ENCODE data around the gene LPO. TPM values are rescaled to one million over a fixed set of nuclear protein-coding genes. Genes with fewer than 3 reads are reported as not detected.

The LPO gene
- total RNA-seq, 2 donors from 2014 or later, result not detected

- H3K36me3 Mint-ChIP-seq, result peaks cover 14% of the 10 kb centered on the region
- H3K27me3 Mint-ChIP-seq, result no peaks in the 10 kb centered on the region
- ATAC-seq, result no peak
- DNase-seq (ENCODE audit: low spot score), result no peak
- no peak overlapping the region for H3K27ac Mint-ChIP-seq
- no peaks in the 10 kb centered on the region for H3K4me1 Mint-ChIP-seq (ENCODE audit: low read depth in 2 of 2)
- H3K9me3 Mint-ChIP-seq, result no peaks in the 10 kb centered on the region
- H3K4me3 Mint-ChIP-seq, result no peak overlapping the region
Observed at GRCh38 chr17:58210922-58211321, 27.5 kb upstream of the LPO start.

GRCh38 chr17:58215685-58216084, 22.7 kb upstream of the LPO start:
- Mint-ChIP-seq H3K4me1 (ENCODE audit: low read depth in 2 of 2) (peaks cover 19 to 23% of the 10 kb centered on the region in 2 donors), H3K9me3 (no peaks in the 10 kb centered on the region), H3K4me3 (no peak overlapping the region), H3K36me3 (no peaks in the 10 kb centered on the region), H3K27ac (no peak overlapping the region), H3K27me3 (no peaks in the 10 kb centered on the region)
- no peak for DNase-seq (ENCODE audit: low spot score)
- no peak for ATAC-seq

- ATAC-seq, result no peak
- H3K36me3 Mint-ChIP-seq, result no peaks in the 10 kb centered on the region
- peaks cover 0 to 2% of the 10 kb centered on the region in 2 donors for H3K27me3 Mint-ChIP-seq
- peaks cover 25 to 31% of the 10 kb centered on the region in 2 donors for H3K4me1 Mint-ChIP-seq (ENCODE audit: low read depth in 2 of 2)
- H3K9me3 Mint-ChIP-seq, result no peaks in the 10 kb centered on the region
- DNase-seq (ENCODE audit: low spot score), result no peak
- H3K27ac Mint-ChIP-seq, result peak overlapping the region; percentile 85 to 97
- peak overlapping the region; percentile 34 for H3K4me3 Mint-ChIP-seq
Observed at GRCh38 chr17:58217766-58218165, 20.6 kb upstream of the LPO start.

- DNase-seq (ENCODE audit: low spot score) (peak; percentile 95), ATAC-seq (peak; percentile 99)
- Mint-ChIP-seq H3K4me3 (peak within 1 kb of the TSS; percentile 96), H3K36me3 (no peaks in the 10 kb centered on the region), H3K27me3 (peaks cover 3 to 5% of the 10 kb centered on the region in 2 donors), H3K27ac (peak within 1 kb of the TSS; percentile 85 to 97), H3K9me3 (no peaks in the 10 kb centered on the region), H3K4me1 (ENCODE audit: low read depth in 2 of 2) (peaks cover 27 to 35% of the 10 kb centered on the region in 2 donors)
Observed at GRCh38 chr17:58219007-58219788, 19.2 kb upstream of the LPO start, which contains the start of gene MKS1. Gene MKS1, minus strand, starts transcription at chr17:58219255. Its CDS starts 25 bp downstream, at chr17:58219230.

- H3K36me3 Mint-ChIP-seq, result no peaks in the 10 kb centered on the region
- peaks cover 8 to 9% of the 10 kb centered on the region in 2 donors for H3K27me3 Mint-ChIP-seq
- peak overlapping the region; percentile 85 to 97 for H3K27ac Mint-ChIP-seq
- H3K4me3 Mint-ChIP-seq, result peak overlapping the region; percentile 96
- no peaks in the 10 kb centered on the region for H3K9me3 Mint-ChIP-seq
- H3K4me1 Mint-ChIP-seq (ENCODE audit: low read depth in 2 of 2), result peaks cover 28 to 40% of the 10 kb centered on the region in 2 donors
- no peak for ATAC-seq
- DNase-seq (ENCODE audit: low spot score), result no peak
Observed at GRCh38 chr17:58219789-58220183, 18.6 kb upstream of the LPO start.

GRCh38 chr17:58224315-58224714, 14.1 kb upstream of the LPO start:
- no peaks in the 10 kb centered on the region for H3K36me3 Mint-ChIP-seq
- ATAC-seq, result no peak
- DNase-seq (ENCODE audit: low spot score), result peak; percentile 29
- no peak overlapping the region for H3K4me3 Mint-ChIP-seq
- H3K27me3 Mint-ChIP-seq, result peaks cover 9 to 24% of the 10 kb centered on the region in 2 donors
- no peaks in the 10 kb centered on the region for H3K9me3 Mint-ChIP-seq
- peaks cover 15 to 24% of the 10 kb centered on the region in 2 donors for H3K4me1 Mint-ChIP-seq (ENCODE audit: low read depth in 2 of 2)
- no peak overlapping the region for H3K27ac Mint-ChIP-seq

- ATAC-seq, result no peak
- Mint-ChIP-seq H3K27ac (no peak overlapping the region), H3K4me1 (ENCODE audit: low read depth in 2 of 2) (peaks cover 6 to 9% of the 10 kb centered on the region in 2 donors)
Observed at GRCh38 chr17:58227733-58228132, 10.7 kb upstream of the LPO start.

GRCh38 chr17:58228679-58229078, 9.7 kb upstream of the LPO start:
- ATAC-seq (no peak), DNase-seq (ENCODE audit: low spot score) (peak; percentile 10)
- no peaks in the 10 kb centered on the region for H3K9me3 Mint-ChIP-seq
- peaks cover 9 to 23% of the 10 kb centered on the region in 2 donors for H3K27me3 Mint-ChIP-seq
- peaks cover 6 to 9% of the 10 kb centered on the region in 2 donors for H3K4me1 Mint-ChIP-seq (ENCODE audit: low read depth in 2 of 2)
- H3K36me3 Mint-ChIP-seq, result no peaks in the 10 kb centered on the region
- H3K4me3 Mint-ChIP-seq, result no peak overlapping the region
- H3K27ac Mint-ChIP-seq, result no peak overlapping the region

More at GRCh38 chr17:58227733-58228132, 10.7 kb upstream of the LPO start:
- H3K4me3 Mint-ChIP-seq, result no peak overlapping the region
- no peaks in the 10 kb centered on the region for H3K9me3 Mint-ChIP-seq
- peak; percentile 18 for DNase-seq (ENCODE audit: low spot score)
- H3K27me3 Mint-ChIP-seq, result peaks cover 9 to 23% of the 10 kb centered on the region in 2 donors
- no peaks in the 10 kb centered on the region for H3K36me3 Mint-ChIP-seq

GRCh38 chr17:58229384-58229783, 9.0 kb upstream of the LPO start:
- Mint-ChIP-seq H3K9me3 (no peaks in the 10 kb centered on the region), H3K27ac (no peak overlapping the region), H3K4me3 (no peak overlapping the region), H3K36me3 (no peaks in the 10 kb centered on the region), H3K27me3 (peaks cover 4 to 19% of the 10 kb centered on the region in 2 donors), H3K4me1 (ENCODE audit: low read depth in 2 of 2) (peaks cover 2 to 3% of the 10 kb centered on the region in 2 donors)
- ATAC-seq (no peak), DNase-seq (ENCODE audit: low spot score) (no peak)

- Mint-ChIP-seq H3K27ac (no peak overlapping the region), H3K4me3 (no peak overlapping the region), H3K27me3 (peaks cover 3 to 17% of the 10 kb centered on the region in 2 donors), H3K36me3 (no peaks in the 10 kb centered on the region), H3K9me3 (no peaks in the 10 kb centered on the region), H3K4me1 (ENCODE audit: low read depth in 2 of 2) (peaks cover 0 to 2% of the 10 kb centered on the region in 2 donors)
- ATAC-seq, result no peak
- DNase-seq (ENCODE audit: low spot score), result peak; percentile 28
Observed at GRCh38 chr17:58229881-58230280, 8.5 kb upstream of the LPO start.

GRCh38 chr17:58231641-58232040, 6.7 kb upstream of the LPO start:
- H3K9me3 Mint-ChIP-seq, result no peaks in the 10 kb centered on the region
- no peak overlapping the region for H3K27ac Mint-ChIP-seq
- peaks cover 0 to 2% of the 10 kb centered on the region in 2 donors for H3K4me1 Mint-ChIP-seq (ENCODE audit: low read depth in 2 of 2)
- no peak for ATAC-seq
- H3K36me3 Mint-ChIP-seq, result no peaks in the 10 kb centered on the region
- peaks cover 11 to 26% of the 10 kb centered on the region in 2 donors for H3K27me3 Mint-ChIP-seq
- DNase-seq (ENCODE audit: low spot score), result no peak
- no peak overlapping the region for H3K4me3 Mint-ChIP-seq

- peaks cover 14 to 27% of the 10 kb centered on the region in 2 donors for H3K27me3 Mint-ChIP-seq
- DNase-seq (ENCODE audit: low spot score) (no peak), ATAC-seq (peak; percentile 53 to 59)
- H3K4me3 Mint-ChIP-seq, result no peak overlapping the region
- H3K27ac Mint-ChIP-seq, result no peak overlapping the region
- no peaks in the 10 kb centered on the region for H3K9me3 Mint-ChIP-seq
- no peaks in the 10 kb centered on the region for H3K36me3 Mint-ChIP-seq
- peaks cover 0 to 2% of the 10 kb centered on the region in 2 donors for H3K4me1 Mint-ChIP-seq (ENCODE audit: low read depth in 2 of 2)
Observed at GRCh38 chr17:58232707-58233156, 5.7 kb upstream of the LPO start.

- H3K27me3 Mint-ChIP-seq, result peaks cover 14 to 21% of the 10 kb centered on the region in 2 donors
- ATAC-seq, result no peak
Observed at GRCh38 chr17:58233543-58233942, 4.8 kb upstream of the LPO start.

GRCh38 chr17:58234512-58234911, 3.9 kb upstream of the LPO start:
- Mint-ChIP-seq H3K27me3 (peaks cover 15 to 23% of the 10 kb centered on the region in 2 donors), H3K27ac (no peak overlapping the region), H3K4me3 (no peak overlapping the region), H3K9me3 (no peaks in the 10 kb centered on the region), H3K36me3 (no peaks in the 10 kb centered on the region), H3K4me1 (ENCODE audit: low read depth in 2 of 2) (peaks cover 0 to 2% of the 10 kb centered on the region in 2 donors)
- ATAC-seq, result no peak
- no peak for DNase-seq (ENCODE audit: low spot score)

More at GRCh38 chr17:58233543-58233942, 4.8 kb upstream of the LPO start:
- DNase-seq (ENCODE audit: low spot score), result no peak
- Mint-ChIP-seq H3K9me3 (no peaks in the 10 kb centered on the region), H3K27ac (no peak overlapping the region), H3K36me3 (no peaks in the 10 kb centered on the region), H3K4me3 (no peak overlapping the region), H3K4me1 (ENCODE audit: low read depth in 2 of 2) (peaks cover 0 to 2% of the 10 kb centered on the region in 2 donors)
